Retinal pigment epithelial cell (primary cell): ENCODE data around the gene PLEKHM3.

ENCODE experiments used
- DNase-seq: peaks from one replicate; pipeline ENCODE4 v3.0.0-alpha.2; 2010; ENCODE audit warnings: low read depth
- H3K4me3 ChIP-seq: 2 replicates; pipeline ENCODE4 v1.5.1; 2011; ENCODE audit warnings: mild to moderate bottlenecking, low read length, control low read depth, moderate library complexity
- CTCF ChIP-seq: conservative IDR thresholded peaks from 2 replicates; pipeline ENCODE4 v1.5.1; 2011; ENCODE audit warnings: low read depth, low read length, control low read depth, inconsistent platforms

PLEKHM3 gene

GRCh38 chr2:207933396-207934065 lies 91.8 kb downstream of the PLEKHM3 start:
- no peak for DNase-seq
- no peak overlapping the region for H3K4me3 ChIP-seq
- TF ChIP-seq CTCF, result no peak

- no peak for TF ChIP-seq CTCF
- DNase-seq, result no peak
- H3K4me3 ChIP-seq, result no peak overlapping the region
Observed at GRCh38 chr2:207932106-207932505, 93.2 kb downstream of the PLEKHM3 start.

DNA sequence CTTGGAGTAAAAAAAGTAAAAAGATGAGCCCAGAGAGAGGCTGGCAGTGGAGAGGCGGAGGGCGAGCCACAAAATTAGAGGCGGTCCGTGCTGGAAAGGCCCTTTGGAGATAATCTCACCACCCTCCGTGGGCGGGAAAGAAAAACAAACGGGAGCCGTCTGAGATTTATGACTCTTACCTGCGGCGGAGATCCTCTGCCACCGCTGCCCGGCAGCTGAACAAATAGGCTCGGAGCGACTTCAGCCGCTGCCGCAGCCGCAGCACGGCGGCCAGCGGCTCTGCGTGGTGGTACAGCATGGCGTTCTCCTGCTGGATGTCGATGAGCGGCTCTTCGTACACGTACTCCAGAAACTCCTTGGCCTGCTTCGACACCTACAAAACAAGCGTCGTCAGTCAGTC lies 94.6 kb downstream of the PLEKHM3 start:
- DNase-seq, result no peak
- H3K4me3 ChIP-seq, result no peak overlapping the region
- no peak for TF ChIP-seq CTCF

GRCh38 chr2:207929923-207930322 lies 95.4 kb downstream of the PLEKHM3 start:
- DNase-seq, result no peak
- no peak for TF ChIP-seq CTCF
- no peak overlapping the region for H3K4me3 ChIP-seq

DNA sequence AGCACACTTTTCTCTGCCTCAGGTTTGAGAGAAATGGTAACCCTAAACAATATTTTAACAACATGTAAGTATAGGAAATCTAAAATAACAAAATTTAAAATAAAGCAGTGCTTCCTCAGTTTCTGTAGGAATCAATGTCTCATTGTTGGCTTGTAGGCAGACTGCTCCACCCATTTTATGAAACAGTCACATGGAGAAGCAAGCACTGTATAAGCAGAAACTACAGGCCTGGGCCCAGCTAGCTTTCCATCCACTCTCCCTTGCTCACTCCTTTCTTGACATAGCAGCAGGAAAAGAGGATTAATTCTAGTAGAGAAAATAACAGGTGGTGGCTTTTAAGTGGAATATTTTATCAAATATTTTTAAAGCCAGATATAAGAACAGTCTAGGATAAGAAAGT lies 97.2 kb downstream of the PLEKHM3 start:
- no peak for TF ChIP-seq CTCF
- no peak for DNase-seq
- no peak overlapping the region for H3K4me3 ChIP-seq

DNA sequence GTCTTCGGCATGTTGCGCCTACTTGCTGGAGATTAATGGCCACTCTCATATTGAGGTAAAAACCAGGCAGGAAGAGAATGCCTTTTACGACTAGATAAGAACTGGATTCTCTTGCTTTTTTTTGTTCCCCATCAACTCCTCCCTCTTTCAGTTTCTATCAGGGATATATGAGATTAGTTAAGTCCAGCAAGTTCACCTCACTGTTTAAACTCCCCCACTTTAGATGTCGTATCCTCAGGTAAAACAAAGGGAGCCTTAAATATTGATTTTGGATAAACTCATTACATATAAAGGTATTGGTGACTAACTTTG lies 98.4 kb downstream of the PLEKHM3 start:
- no peak overlapping the region for H3K4me3 ChIP-seq
- no peak for TF ChIP-seq CTCF
- no peak for DNase-seq

- no peak for TF ChIP-seq CTCF
- H3K4me3 ChIP-seq, result no peak overlapping the region
- no peak for DNase-seq
Observed at GRCh38 chr2:207926133-207926988, 99.0 kb downstream of the PLEKHM3 start.
